Stimulated activated CD4-positive, alpha-beta T cell treated with anti-CD3 and anti-CD28 coated beads, Interleukin-15, amount 100 ng/mL, for 1 hour (primary cell): Measurements from ENCODE around the gene MC1R.
"Not testable (repeated sequence)": the region's sequence is repeated elsewhere in the genome, so short reads cannot be mapped to it uniquely, and the experiment has no call there.

Experiments
- DNase-seq, 2 donors: peaks; one replicate each; pipeline ENCODE4 v3.0.0-alpha.2; 2020; ENCODE audit warnings: low read depth in 1 of 2, low spot score in 1 of 2

MC1R gene

DNA sequence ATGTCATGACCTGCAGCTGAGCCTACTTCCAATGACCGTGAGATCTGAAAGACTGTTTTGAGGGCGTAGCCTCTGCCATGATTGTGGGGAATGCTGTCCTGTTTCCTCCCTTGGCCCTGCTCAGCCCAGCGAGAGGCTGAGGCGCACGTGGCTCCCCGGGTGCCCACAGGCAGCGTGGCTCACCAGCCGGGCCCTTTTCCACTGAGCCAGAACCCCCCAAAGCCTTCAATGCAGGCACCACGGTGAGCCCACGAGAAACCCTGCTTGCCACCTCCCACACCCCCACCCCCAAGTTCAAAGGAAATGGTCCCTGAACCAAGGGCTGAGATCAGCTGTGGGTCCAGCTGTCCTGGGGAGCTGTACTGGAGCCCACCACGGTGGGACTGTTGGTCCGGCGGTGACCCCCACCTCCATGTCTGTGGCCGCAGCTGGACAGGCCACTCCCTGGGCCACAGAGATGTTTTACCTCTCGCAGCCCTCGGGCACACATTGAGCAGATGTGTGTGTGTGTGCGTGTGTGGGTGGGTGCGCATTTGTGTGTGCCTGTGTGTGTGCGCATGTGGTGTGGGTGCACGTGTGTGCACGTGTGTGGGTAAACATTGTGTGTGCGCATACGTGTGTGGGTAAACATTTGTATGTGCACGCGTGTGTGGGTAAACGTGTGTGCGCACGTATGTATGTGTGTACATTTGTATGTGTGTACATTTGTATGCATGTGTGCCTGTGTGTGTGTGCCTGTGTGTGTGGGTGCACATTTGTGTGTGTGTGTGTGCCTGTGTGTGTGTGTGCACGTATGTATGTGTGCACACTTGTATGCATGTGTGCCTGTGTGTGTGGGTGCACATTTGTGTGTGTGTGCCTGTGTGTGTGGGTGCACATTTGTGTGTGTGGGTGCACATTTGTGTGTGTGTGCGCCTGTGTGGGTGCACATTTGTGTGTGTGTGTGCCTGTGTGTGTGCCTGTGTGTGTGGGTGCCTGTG lies 5.0 kb upstream of the MC1R start:
- no peak for DNase-seq

DNA sequence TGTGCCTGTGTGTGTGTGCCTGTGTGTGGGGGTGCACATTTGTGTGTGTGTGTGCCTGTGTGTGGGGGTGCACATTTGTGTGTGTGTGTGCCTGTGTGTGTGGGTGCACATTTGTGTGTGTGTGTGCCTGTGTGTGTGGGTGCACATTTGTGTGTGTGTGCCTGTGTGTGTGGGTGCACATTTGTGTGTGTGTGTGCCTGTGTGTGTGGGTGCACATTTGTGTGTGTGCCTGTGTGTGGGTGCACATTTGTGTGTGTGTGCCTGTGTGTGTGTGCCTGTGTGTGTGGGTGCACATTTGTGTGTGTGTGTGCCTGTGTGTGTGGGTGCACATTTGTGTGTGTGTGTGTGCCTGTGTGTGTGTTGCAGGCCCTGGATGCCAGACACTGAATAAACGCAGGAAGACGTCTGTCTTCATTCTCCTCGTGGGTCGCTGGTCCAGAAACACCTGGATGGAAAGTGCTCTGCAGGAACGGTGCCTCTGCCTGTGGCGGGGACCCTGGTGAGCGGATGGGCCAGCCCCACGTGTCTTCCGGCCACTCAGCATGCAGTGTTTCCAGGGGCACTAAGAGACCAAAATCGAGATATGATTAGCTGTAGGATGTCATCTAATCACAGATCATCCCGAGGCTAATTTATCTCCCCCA lies 3.9 kb upstream of the MC1R start:
- DNase-seq = not testable (repeated sequence)

DNA sequence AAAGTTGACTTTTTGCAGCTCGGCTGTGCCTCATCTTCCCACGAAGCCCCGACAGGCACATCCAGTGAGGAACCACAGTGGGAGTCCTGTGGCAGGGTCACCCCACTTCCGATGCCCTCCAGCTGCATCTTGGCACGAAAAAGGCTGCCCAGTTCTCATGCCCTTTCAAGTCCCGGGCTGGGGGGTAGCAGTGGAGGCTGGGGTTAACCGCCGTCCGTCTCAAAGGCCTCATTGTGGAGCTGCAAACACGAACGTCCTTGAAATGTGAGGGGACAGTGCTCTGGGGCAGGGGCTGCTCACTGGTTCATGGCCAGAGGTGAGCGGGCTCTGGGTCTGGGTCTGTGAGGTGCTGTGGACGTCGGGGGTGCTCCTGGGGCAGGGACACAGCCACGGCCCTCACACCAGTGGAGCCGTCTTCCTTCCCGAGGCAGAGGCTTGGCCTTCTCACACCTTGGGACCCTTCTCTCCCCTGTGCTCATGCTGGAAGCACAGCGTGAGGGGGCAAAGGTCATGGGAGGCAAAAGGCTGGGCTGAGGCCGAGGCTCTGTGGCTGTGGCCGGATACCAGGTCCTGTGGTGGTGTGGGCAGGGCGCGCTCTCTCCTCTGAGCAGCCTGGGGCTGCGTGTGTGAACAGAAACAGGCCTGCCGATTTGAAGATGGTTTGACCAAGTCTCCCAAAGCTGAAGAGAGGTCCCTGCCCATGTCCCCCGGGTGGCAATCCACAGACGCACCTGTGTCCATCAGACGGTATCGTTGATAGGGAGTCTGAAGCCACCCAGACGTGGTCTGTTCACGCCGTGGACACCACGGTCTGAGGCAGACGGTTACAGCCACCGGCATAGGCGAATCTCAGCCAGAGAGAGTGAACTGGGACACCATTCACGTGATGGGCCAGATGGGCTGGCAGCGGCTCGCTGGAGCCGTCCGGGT lies 3.1 kb upstream of the MC1R start:
- DNase-seq = no peak

DNA sequence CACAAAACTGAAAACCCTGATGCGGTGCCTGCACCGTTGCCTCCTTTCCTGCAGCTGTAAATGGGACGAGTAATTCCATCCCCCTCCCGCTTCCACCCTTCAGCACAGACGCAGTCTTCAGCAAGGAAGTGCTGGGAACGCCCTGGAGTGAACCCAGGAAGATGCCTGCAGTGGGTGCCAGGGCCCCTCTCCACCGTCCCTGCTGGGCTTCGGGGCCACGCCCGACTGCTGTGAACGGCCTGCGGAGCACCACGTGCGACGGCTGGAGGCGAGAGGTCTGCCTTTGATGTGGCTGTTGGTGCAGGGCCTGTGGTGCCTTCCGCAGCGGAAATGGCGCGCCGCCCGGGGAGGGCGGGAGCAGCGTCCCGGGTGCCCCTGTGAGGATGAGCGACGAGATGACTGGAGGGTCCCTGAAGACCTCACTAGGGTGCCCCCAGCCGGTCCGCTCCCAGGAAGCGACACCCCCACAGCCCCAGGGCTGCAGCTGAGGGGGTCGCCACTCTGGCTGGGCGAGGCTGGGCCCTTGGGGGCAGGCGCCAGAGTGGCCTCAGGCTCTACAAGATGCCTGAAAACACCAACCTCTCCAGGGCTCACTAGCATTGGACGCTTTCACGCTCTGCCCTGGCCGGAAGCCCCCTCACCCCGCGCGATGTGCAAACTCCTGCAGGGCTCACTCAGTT lies 749 bp upstream of the MC1R start:
- DNase-seq = peak; percentile 35 to 63

DNA sequence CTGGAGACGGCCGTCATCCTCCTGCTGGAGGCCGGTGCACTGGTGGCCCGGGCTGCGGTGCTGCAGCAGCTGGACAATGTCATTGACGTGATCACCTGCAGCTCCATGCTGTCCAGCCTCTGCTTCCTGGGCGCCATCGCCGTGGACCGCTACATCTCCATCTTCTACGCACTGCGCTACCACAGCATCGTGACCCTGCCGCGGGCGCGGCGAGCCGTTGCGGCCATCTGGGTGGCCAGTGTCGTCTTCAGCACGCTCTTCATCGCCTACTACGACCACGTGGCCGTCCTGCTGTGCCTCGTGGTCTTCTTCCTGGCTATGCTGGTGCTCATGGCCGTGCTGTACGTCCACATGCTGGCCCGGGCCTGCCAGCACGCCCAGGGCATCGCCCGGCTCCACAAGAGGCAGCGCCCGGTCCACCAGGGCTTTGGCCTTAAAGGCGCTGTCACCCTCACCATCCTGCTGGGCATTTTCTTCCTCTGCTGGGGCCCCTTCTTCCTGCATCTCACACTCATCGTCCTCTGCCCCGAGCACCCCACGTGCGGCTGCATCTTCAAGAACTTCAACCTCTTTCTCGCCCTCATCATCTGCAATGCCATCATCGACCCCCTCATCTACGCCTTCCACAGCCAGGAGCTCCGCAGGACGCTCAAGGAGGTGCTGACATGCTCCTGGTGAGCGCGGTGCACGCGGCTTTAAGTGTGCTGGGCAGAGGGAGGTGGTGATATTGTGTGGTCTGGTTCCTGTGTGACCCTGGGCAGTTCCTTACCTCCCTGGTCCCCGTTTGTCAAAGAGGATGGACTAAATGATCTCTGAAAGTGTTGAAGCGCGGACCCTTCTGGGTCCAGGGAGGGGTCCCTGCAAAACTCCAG lies 1.1 kb downstream of the MC1R start:
- no peak for DNase-seq

DNA sequence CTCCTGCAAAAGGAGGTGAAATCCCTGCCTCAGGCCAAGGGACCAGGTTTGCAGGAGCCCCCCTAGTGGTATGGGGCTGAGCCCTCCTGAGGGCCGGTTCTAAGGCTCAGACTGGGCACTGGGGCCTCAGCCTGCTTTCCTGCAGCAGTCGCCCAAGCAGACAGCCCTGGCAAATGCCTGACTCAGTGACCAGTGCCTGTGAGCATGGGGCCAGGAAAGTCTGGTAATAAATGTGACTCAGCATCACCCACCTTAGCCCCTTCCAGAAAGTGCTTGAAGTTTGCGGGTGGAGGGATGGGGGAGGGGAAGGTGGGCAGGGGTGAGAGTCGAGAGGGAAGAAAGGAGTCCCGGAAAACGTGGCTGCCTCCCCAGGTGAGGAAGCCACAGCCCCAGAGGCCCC lies 2.1 kb downstream of the MC1R start:
- no peak for DNase-seq

DNA sequence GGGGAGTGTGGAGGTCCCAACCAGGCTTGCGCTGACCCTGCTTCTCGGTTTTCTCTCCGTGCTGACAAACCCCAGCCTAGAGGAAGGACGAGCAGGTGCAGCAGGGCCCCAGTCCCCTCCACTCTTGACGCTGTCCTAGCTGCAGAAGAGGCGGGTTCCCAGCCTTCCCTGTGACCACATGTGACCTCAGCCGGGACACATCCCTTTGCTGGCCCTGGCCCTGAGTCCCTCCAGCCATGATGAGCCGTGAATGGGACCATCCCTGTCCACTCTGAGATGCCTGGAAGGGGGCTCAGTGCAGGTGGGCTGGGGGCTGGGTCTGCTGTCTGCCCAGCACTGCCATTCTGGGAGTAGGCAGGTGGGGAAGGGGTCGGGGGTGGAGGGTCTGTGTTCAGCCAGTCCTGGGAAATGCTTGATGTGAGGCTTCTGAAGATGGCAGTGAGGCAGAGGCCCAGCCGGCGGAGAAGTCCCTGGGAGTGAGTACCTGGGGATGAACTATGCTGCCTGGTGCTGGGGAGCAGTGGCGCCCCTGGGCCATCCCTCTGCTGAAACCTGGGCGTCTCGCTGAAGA lies 2.6 kb downstream of the MC1R start:
- no peak for DNase-seq

DNA sequence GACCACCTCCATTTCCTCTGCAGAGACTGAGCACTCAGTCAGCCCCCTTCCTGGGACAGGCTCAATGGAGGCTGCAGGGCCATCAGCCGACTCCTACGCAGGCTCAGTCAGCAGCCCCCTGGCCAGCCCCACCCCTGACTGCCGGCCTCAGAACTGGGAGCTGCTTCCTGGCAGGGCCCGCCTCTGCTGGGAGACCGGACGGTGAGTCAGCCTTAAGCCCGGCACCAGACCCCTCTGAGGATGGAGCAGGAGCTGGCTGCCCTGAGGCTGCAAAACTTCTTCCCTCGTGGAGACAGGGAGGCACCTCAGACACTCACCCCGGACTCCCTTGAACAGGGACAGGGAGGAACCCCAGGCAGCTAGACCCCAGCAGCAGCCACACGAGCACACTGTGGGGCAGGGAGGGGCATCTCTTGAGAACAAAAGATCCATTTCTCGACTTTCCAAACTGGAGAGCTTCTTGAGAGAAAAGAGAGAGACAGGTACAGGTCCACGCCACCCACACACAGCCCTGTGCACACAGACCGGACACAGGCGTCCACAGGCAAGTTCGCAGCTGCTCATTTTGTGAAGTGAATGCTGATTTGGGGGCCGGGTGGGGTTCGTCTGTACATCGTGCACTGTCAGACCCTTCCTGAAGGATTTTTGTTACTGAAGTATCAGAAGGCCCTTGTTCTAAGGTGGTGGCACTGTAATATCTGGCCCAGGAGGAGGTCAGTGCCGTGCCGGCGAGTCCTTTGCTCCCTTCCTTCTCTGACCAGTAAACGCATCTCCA lies 3.2 kb downstream of the MC1R start:
- no peak for DNase-seq

DNA sequence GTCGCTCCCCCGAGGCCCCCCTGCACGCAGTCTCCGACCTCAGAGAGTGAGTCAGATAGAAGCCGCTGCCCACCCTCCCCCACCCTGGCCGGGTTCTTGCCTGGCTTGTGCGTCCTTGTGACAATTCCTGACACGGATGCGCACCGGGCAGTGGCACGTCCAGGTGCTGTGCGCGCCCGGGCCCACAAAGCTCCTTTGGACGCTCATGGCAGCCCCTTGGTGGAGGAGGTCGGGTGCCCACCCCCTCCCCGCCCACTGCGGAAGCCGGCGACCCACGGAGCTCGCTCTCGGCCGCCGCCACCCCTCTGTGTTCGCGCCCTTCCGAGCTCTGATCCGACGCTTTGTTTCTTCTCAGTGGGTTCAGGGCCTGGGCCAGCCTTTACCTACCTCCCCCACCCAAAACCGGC lies 3.8 kb downstream of the MC1R start:
- no peak for DNase-seq

DNA sequence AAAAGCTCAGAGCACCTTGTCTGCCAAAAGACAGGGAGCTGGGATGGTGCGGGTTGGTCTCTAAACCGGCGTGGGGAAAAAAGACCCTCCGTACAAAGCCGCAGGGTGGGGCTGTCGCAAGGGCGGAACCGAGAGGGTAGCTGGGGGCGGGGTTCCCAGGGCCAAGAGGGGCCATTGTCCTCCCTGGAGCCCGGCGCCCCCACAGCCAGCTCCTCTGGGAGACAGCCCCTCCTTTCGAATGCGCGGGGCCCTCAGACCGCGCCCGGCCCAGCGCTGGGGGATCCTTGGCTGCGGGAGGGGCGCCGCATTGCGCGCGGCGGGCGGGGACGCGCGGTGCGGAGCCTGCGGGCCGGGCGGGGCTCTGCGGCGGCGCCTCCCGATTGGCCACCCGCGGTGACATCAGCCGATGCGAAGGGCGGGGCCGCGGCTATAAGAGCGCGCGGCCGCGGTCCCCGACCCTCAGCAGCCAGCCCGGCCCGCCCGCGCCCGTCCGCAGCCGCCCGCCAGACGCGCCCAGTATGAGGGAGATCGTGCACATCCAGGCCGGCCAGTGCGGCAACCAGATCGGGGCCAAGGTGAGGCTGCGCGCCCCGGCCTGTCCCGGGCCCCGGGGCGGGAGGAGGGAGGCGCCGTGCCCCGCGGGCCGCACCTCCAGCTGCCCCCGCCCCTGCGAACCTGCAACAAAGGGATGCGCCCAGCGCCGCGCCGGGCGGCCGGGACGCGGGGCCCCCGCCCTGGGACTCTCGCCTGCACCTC lies 4.4 kb downstream of the MC1R start, which contains the start of gene TUBB3:
TSS of gene TUBB3 (plus strand) at position 459 of the 756 bp plus-strand sequence. CDS start at position 519, 60 bp downstream.
- DNase-seq = no peak

DNA sequence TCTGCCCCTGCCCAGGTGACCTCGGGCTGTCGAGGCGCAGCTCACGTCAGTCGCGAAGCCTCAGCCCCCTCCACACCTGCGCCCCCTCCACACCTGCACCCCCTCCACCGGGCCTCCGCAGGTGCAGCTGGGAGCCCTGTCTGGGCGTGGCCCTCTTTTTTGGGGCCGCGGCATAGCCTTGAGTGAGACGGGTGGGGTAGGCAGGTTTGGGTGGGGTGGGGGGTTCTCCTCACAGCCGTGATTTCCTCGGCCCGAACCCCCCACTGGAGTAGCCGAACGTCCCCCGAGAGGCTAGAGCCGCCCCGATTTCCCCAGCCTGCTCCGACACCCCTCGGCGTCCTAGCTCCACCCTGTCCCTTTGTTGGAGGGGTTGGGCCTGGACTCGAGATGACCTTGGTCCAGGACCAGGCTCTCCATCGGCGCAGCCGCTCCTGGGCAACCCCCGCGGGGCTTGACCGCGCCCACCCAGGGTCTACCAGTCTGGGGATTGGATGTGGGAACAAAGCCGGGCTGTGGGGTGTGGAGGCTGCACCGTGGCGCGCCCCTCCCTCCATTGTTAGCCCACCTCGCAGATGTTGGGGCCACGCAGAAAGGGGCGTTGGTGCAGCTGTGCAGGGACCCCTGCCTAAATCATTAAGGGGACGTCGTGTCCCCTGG lies 5.1 kb downstream of the MC1R start:
- DNase-seq = no peak

DNA sequence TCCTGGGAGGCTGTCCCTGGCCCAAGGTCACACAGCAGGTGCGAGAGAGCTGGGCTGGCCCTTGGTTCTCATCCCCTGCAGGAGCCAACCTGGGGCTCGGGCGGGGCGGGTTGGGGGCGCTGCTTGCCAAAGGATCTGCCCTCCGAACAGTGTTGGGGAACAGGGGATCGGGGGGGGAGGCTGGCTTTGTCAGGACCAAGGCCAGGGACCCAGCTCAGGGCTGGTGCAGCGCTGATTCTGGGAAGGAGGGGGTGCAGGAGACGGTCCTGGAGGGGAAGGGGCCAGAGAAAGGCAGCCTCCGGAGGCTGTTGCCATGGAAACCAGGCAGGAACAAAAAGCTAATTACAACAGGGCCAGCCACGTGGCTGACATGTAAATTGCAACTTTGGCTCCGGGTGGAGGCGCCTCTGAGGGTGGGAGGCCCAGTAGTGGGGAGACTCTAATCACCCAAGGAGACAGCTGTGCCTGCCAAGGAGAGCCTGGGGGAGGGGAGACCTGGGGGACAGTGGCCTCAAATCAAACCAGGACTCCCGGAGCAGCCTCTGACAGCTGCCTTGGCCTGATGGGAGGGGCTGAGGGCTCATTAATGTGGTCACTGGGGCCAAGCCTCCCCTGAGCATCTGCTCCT lies 5.7 kb downstream of the MC1R start:
- DNase-seq = no peak

DNA sequence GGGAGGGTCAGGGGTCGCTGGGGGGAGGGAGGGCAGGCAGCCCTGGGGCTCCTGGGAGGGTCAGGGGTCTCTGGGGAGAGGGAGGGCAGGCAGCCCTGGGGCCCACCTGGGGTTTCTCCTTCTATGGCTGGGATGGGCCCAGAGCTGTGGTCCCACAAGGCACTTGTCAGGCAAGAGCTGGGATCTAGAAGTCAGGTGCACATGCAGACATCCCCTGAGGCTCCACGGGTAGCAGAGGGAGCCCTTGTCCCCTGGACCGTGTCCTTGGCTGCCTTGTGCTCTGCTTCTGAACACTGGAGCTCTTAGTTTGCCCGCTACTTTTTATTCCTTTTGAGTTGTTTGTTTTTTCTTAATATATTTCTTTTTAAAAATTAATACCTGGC lies 6.3 kb downstream of the MC1R start:
- no peak for DNase-seq

DNA sequence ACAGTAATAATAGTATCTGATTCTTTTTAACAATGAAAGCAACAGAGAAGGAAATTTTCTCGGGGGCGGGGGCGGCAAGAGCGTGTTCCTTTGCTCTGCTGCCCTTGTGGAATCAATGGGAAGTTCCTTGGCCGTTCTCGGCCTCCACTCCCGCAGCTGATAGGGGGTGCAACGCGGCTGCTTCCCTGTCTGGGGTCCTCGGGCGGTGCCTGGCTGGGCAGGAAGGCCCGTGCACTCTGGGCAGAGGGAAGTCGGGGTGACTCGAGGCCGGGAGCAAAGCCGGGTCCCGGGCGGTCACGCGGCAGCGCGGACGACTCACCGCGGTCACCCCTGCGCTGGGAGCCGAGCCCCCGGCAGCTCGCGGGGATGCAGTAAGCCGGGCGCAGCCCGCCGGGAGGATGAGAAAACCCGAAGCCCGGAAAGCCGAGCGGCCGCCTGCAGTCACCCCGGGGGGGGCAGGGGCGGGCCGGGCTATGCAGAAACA lies 7.0 kb downstream of the MC1R start:
- DNase-seq = no peak

DNA sequence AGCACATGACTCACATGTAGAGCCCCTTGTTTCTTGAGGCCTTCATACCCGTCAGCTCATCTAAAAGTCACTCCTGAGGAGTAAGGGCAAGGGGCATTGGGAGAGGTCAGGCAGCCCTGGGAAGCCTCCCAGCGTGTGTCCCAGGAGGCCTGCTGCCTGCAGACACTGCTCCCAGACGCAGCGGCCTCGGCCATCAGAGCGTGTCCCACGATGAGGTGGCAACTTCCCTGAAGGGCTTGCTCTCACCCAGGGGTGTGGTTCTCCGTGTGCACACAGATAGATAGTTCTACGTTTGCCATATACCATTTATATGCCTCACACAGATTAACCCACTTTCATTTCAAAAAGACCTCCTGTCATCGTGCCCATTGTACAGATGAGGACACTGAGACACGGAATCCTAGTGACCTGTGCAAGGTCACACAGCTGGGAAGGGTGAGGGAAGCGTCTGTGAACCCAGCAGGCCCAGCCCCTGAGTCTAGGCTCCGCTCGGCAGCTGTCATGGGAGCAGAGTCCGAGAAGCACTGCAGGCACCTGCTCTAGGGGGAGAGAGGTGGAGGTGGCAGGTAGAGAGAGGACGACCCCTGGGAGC lies 12.7 kb downstream of the MC1R start:
- DNase-seq = no peak

DNA sequence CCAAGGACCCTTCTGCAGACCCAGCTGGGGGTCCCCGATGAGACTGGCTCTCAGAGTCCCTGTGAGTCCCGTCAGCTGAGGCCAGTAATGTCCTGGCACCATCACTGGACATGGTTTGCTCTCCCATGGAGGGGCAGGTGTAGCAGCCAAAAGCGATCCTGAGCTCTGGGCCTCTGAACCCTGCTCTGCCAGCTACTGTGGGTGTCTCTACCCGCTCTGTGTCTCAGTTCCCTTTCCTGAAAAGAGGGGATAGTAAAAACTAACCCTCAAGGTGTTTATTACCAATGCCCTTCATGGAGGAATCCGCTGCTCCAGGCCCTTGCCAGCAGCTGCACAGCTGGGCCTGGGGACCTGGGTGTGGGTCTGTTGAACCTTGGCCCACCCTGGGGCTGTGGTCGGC lies 13.3 kb downstream of the MC1R start:
- DNase-seq = no peak
